Measurements from ENCODE around the gene EPOP. TPM values are rescaled to one million over a fixed set of nuclear protein-coding genes. Genes with fewer than 3 reads are reported as not detected.

EPOP gene
- polyA plus RNA-seq, 3 donors, result 1.7 to 2.7 (median 2.2) TPM

Other genes starting within 250 kb of the EPOP start
- 10 to 100 TPM in 2 of 3 donors, 1 to 10 TPM in 1; 1.2 to 31.1 (median 18.6) TPM for gene ARHGAP23, start 246.5 kb downstream of the EPOP start, polyA plus RNA-seq
- gene SRCIN1, start 69.0 kb downstream of the EPOP start, polyA plus RNA-seq, result 1 to 10 TPM; 1.3 to 8.9 (median 3.5) TPM
- 10 to 100 TPM; 38.6 to 96.0 (median 42.9) TPM for gene MLLT6, start 30.3 kb upstream of the EPOP start, polyA plus RNA-seq
- 10 to 100 TPM; 44.3 to 57.4 (median 51.1) TPM for gene CISD3, start 55.4 kb upstream of the EPOP start, polyA plus RNA-seq
- 10 to 100 TPM; 10.9 to 61.1 (median 15.8) TPM for gene PCGF2, start 73.4 kb upstream of the EPOP start, polyA plus RNA-seq
- 100 to 1,000 TPM in 2 of 3 donors, 10 to 100 TPM in 1; 76.8 to 190 (median 184) TPM for gene PSMB3, start 77.8 kb upstream of the EPOP start, polyA plus RNA-seq
- 10 to 100 TPM; 10.0 to 27.3 (median 18.8) TPM for gene PIP4K2B, start 124.6 kb upstream of the EPOP start, polyA plus RNA-seq
- gene CWC25, start 150.4 kb upstream of the EPOP start, polyA plus RNA-seq, result 10 to 100 TPM in 2 of 3 donors, 1 to 10 TPM in 1; 9.6 to 19.8 (median 19.3) TPM
- 1,000 to 10,000 TPM; 1,758 to 5,491 (median 3,544) TPM for gene RPL23, start 178.8 kb upstream of the EPOP start, polyA plus RNA-seq
- 10 to 100 TPM; 49.1 to 90.6 (median 67.3) TPM for gene LASP1, start 195.1 kb upstream of the EPOP start, polyA plus RNA-seq

Data from adipose tissue (tissue), 3 donors.